GM18870 (cell line): ENCODE measurements around the gene PDE1A.

ENCODE experiments used
- ATAC-seq: cut with Tn5 transposase; IDR thresholded peaks from one replicate; pipeline ENCODE4 v1.9.1; 2021; ENCODE audit warnings: moderate library complexity; ENCODE audit not compliant: unreplicated experiment

The PDE1A gene

GRCh38 chr2:182144041-182144775 lies 282.6 kb downstream of the PDE1A start:
- ATAC-seq = no peak

DNA sequence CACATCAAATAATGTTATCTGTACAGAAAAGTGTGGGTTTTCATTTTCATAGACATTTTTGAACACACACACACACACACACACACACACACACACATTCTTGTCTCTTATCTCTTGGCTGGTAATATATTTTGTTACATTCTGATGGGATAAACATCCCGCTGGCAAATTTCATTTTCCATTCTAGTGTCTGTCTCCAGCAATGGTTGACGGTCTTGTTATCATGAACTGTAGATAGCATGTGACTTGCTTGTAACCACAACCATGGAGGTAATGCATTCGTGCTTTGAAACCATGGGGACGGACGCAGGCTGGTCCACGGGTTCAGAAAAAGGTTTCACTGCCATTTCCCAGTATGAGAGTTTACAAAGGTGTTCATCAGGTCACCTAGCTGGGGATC lies 284.8 kb downstream of the PDE1A start:
- no peak for ATAC-seq

GRCh38 chr2:182134201-182134600 lies 292.6 kb downstream of the PDE1A start:
- ATAC-seq = no peak

- ATAC-seq = no peak
Measured at GRCh38 chr2:182133195-182133891, 293.5 kb downstream of the PDE1A start.

- no peak for ATAC-seq
Measured at GRCh38 chr2:182132605-182133004, 294.2 kb downstream of the PDE1A start.

DNA sequence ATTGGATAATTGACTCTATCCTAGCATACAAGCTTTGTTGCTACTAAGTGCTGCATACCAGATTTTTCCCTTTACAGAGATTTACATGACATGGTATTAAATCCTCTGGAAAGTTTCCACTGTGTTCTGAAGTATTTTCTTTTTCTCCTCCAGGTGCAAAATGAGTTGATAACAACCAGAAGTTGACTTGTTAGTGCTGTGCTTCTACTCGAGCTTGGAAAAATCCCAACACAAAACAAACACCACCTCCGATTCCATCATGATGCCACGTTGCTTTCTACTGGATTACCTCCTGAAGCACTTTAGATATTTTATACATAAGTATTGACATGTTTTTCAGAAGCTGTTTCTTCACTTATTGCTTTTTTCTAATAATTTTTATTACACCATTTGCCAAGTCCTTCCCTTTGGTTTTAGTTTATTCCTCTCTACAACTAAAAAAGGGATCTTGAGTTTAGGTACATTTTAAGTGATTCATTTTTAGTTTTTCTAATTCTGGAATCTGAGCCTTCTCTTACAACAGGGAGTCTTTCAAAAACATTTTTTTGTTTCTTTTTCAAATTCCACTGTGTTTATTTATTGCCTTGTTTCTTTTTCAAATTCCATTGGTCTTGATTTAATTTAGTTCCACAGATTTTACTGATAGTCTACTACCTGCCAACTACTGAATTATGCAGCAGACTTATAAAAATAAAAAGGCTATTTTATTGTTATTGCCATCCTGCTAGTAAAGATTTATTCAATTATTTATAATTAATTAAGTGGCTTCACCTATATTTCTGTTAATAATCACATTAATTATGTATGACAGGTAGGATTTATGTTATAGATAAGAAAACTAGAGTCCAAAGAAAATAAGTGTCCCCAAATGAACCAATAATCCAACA lies 297.8 kb downstream of the PDE1A start:
- no peak for ATAC-seq

GRCh38 chr2:182117196-182117595 lies 309.6 kb downstream of the PDE1A start:
- ATAC-seq = no peak

DNA sequence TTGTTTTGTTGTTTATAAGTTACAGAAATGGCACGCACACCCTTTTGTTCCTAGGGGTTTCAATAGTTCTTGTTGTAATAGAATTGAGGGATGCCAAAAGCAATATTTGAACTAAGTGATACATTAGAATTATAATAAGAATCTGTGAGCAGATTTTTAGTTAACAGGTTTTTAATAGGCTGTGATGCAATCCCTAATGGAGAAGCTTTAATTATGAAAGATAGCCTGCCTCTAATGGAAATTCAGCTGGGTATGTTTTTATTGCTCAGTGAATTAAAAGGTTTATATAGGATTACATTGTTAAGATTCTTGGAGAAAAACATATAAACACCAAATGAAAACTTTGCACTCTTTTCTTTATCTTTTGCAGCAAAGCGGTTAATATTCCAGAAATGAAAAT lies 310.1 kb downstream of the PDE1A start:
- no peak for ATAC-seq

DNA sequence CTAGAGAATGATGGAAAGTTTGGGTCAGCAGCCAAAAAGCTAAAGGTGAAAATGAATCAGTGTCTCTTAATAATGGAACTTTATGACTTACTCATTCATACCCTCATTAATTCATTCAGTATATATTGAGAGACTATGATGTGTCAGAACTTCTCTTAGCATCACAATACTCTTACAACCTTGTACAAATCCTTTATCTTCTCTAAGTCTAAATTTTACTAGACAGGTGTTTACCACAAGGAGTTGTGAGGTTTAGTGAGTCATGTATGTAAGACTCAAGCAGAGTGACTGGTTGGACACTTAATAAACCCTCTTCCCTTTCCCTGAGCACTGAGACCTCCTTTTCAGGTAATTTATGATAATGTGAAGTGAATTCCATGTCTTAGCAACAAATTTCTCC lies 311.6 kb downstream of the PDE1A start:
- ATAC-seq = no peak

- ATAC-seq = no peak
Measured at GRCh38 chr2:182113334-182113733, 313.5 kb downstream of the PDE1A start.

DNA sequence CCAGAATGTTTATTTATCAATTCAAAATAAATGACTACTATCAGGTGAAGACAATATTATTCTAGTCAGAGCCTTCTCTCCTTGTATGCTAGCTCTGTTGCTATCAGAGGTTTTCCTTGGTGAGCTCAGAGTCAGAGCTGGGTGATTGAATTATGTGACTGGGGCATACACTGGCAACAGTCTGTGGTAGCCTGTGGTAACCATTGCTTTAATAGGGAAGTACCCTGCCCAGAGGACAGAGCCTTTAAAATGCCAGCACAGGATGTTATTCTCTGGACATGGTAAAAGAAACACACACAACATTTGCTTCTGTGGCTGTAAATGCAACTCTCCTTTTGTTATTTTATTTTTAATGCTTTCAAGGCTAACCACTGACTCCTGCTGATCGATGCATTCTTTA lies 316.5 kb downstream of the PDE1A start:
- no peak for ATAC-seq

DNA sequence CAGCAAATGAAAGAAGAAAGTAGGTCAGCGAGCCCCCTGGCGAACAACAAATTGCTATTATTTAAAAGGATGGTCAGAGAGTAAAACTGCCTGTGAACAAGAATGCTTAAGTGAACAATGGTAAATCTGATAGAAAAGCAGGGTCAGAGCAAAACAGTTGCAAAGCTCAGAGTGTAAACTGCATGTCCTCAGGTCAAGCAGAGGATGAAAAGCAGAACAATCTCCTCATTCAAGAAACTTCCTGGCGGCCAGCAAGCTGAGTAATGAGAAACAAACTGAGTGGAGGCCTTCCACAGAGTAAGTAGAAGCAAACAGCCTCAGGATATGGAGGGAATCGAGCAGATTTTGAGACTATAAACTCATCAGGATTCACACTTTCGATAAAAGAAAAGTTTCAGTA lies 323.3 kb downstream of the PDE1A start:
- ATAC-seq = no peak

GRCh38 chr2:182101263-182101662 lies 325.6 kb downstream of the PDE1A start:
- ATAC-seq = peak; percentile 50

GRCh38 chr2:182098648-182099047 lies 328.2 kb downstream of the PDE1A start:
- no peak for ATAC-seq

GRCh38 chr2:182097571-182098164 lies 329.2 kb downstream of the PDE1A start:
- no peak for ATAC-seq

DNA sequence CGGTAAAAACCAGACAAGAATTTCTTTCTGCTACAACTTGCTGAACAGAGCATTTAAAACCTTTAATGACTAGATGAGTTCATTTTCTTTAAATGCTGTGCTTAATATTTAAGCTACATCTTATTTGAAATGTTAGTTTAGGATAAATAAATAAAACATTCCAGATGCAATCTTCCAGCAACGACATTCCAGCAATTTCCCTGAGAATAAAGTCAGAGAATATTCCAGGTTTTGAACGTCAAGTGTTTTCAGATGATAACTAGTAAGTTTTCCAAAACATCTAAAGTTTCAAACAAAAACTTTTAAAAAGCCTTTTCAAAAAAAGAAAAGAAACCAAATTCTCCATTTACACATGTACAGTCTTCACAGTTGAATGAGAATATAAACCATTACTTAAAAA lies 336.4 kb downstream of the PDE1A start:
- ATAC-seq = no peak
